Esophagus squamous epithelium (tissue), 5 donors: ENCODE data around the gene ZNF175. TPM values are rescaled to one million over a fixed set of nuclear protein-coding genes. Genes with fewer than 3 reads are reported as not detected.

Experiments used
- DNase-seq: peaks from one replicate; lab custom pipeline; 2025; lab: John Stamatoyannopoulos, UW
- H3K27ac ChIP-seq, 4 donors: fragments of 200-600 bp; sonication (generic); one replicate each; pipeline ENCODE4 v1.5.1; 2016 to 2019; ENCODE audit warnings: mild to moderate bottlenecking in 1 of 4
- H3K27me3 ChIP-seq, 4 donors: fragments of 200-600 bp; sonication (generic); 1 replicate in 3 of 4; 2 replicates in 1 of 4; pipeline versions ENCODE4 v1.5.1 to v1.6.0; 2017 to 2021; ENCODE audit warnings: antibody characterized with exemption in 1 of 4
- H3K36me3 ChIP-seq, 3 donors: fragments of 200-600 bp; sonication (generic); one replicate each; pipeline ENCODE4 v1.5.1; 2016 to 2019
- H3K4me1 ChIP-seq, 3 donors: fragments of 200-600 bp; sonication (generic); one replicate each; pipeline ENCODE4 v1.5.1; 2017 to 2019
- H3K4me3 ChIP-seq, 4 donors: fragments of 200-600 bp; sonication (generic); 1 replicate in 3 of 4; 2 replicates in 1 of 4; pipeline ENCODE4 v1.5.1; 2016 to 2019; ENCODE audit warnings: mild to moderate bottlenecking in 2 of 4, moderate library complexity in 1 of 4
- H3K9me3 ChIP-seq, 3 donors: fragments of 200-600 bp; sonication (generic); one replicate each; pipeline ENCODE4 v1.5.1; 2016 to 2019
- CTCF ChIP-seq, 6 experiments: fragments of 450-650 bp in 4 of 6; fragments of 200-600 bp in 2 of 6; sonication (generic) in 2 of 6; IDR thresholded peaks; one replicate each; pipeline ENCODE4 v1.5.1; 2016 to 2019; ENCODE audit warnings: antibody characterized with exemption in 6 of 6, mild to moderate bottlenecking in 4 of 6, moderate library complexity in 4 of 6
- POLR2A ChIP-seq, 4 donors: fragments of 450-650 bp; IDR thresholded peaks; one replicate each; pipeline ENCODE4 v1.6.1; 2017; ENCODE audit warnings: antibody characterized with exemption in 4 of 4, mild to moderate bottlenecking in 4 of 4, moderate library complexity in 3 of 4
- WGBS, 2 donors: methylation state at CpG; one replicate each; pipeline ENCODE4 v1.1.5; 2018; 5-methylcytosine and 5-hydroxymethylcytosine counted together
- intact Hi-C: fragments of 100-400 bp; cut with DNase I; formaldehyde crosslinking; loops from one replicate; pipeline ENCODE4 v1.15.0; 2022
- total RNA-seq, 4 donors: library from RNA; depleted of rRNA; stranded (reverse); fragments of >200 nt; gene quantifications; one replicate each; pipeline ENCODE4 v1.1.0, GENCODE V29; 2016
- donor health status: DM: yes; HTN: yes; CAD: no.

The ZNF175 gene
- total RNA-seq, 4 donors from 2014 or later: 2.5 to 5.7 (median 2.9) TPM

GRCh38 chr19:51587264-51588191 is 16.4 kb downstream of the ZNF175 start:
- no peak for TF ChIP-seq POLR2A (IDR thresholded peaks at IDR 0.05)
- no peak for TF ChIP-seq CTCF (IDR thresholded peaks at IDR 0.05)
- Histone ChIP-seq H3K4me3 (no peak overlapping the region), H3K36me3 (peaks cover 0 to 54% (median 13%) of the 10 kb centered on the region in 3 donors), H3K4me1 (no peaks in the 10 kb centered on the region), H3K27ac (no peak overlapping the region), H3K9me3 (peaks cover 0 to 27% (median 14%) of the 10 kb centered on the region in 3 donors), H3K27me3 (no peaks in the 10 kb centered on the region)
- DNase-seq: no peak
- intact Hi-C loops: no loop called here
- 92 to 97% methylated on average over 9 of the region's 9 CpGs for WGBS, 2 donors

GRCh38 chr19:51589511-51589910 is 18.4 kb downstream of the ZNF175 start:
- Histone ChIP-seq H3K9me3 (peaks cover 0 to 27% (median 14%) of the 10 kb centered on the region in 3 donors), H3K27ac (no peak overlapping the region), H3K36me3 (peaks cover 0 to 35% (median 13%) of the 10 kb centered on the region in 3 donors), H3K4me1 (peaks cover 6 to 12% (median 7%) of the 10 kb centered on the region in 3 donors), H3K27me3 (no peaks in the 10 kb centered on the region), H3K4me3 (no peak overlapping the region)
- 78 to 93% methylated on average over 2 of the region's 2 CpGs for WGBS, 2 donors
- intact Hi-C loops: no loop called here
- TF ChIP-seq POLR2A (IDR thresholded peaks at IDR 0.05) (no peak), CTCF (IDR thresholded peaks at IDR 0.05) (no peak)
- DNase-seq: no peak

- H3K27ac ChIP-seq: no peak overlapping the region
- H3K27me3 ChIP-seq: no peaks in the 10 kb centered on the region
- TF ChIP-seq CTCF (IDR thresholded peaks at IDR 0.05) (no peak), POLR2A (IDR thresholded peaks at IDR 0.05) (no peak)
- peaks cover 0 to 27% (median 14%) of the 10 kb centered on the region in 3 donors for H3K9me3 ChIP-seq
- H3K4me1 ChIP-seq: peaks cover 10 to 20% (median 12%) of the 10 kb centered on the region in 3 donors
- DNase-seq: no peak
- no peak overlapping the region for H3K4me3 ChIP-seq
- H3K36me3 ChIP-seq: peaks cover 0 to 26% (median 13%) of the 10 kb centered on the region in 3 donors
- WGBS, 2 donors: 100% methylated on average over 2 to 3 of the region's 3 CpGs
- intact Hi-C loops: no loop called here
Observed at GRCh38 chr19:51590441-51590840, 19.4 kb downstream of the ZNF175 start.

- Histone ChIP-seq H3K4me1 (peaks cover 10 to 20% (median 12%) of the 10 kb centered on the region in 3 donors), H3K27ac (no peak overlapping the region), H3K4me3 (no peak overlapping the region), H3K36me3 (peaks cover 0 to 7% (median 0%) of the 10 kb centered on the region in 3 donors), H3K9me3 (peaks cover 0 to 11% (median 4%) of the 10 kb centered on the region in 3 donors), H3K27me3 (no peaks in the 10 kb centered on the region)
- WGBS, 2 donors: 29 to 80% methylated on average over 1 of the region's 1 CpG
- no peak for DNase-seq
- TF ChIP-seq CTCF (IDR thresholded peaks at IDR 0.05) (no peak), POLR2A (IDR thresholded peaks at IDR 0.05) (no peak)
- intact Hi-C loops: no loop called here
Observed at GRCh38 chr19:51592521-51592920, 21.4 kb downstream of the ZNF175 start.
